NCI-H446 (cell line): ENCODE data around the gene CLRN3.

Experiments
- DNase-seq, 2 experiments: peaks; one replicate each; lab custom pipeline; 2025; lab: John Stamatoyannopoulos, UW

The CLRN3 gene

DNA sequence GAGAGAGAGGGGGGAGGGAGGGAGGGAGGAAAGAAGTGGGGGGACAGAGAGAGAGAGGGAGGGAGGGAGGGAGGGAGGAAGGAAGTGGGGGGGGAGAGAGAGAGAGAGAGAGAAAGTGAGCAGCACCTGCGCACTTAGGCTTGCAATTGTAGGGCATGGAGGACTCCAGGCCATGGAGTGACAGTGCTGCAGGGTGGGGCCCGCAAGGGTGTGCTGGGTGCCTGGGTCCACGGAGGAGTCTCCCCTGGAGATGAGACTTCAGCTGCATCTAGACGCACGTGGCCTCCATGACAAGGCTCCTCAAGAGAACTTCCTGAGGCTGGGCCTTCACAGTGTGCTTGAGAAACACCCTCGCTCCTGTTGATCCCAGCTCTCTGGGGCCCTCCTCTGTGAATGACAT lies 44.5 kb downstream of the CLRN3 start:
- no peak for DNase-seq

DNA sequence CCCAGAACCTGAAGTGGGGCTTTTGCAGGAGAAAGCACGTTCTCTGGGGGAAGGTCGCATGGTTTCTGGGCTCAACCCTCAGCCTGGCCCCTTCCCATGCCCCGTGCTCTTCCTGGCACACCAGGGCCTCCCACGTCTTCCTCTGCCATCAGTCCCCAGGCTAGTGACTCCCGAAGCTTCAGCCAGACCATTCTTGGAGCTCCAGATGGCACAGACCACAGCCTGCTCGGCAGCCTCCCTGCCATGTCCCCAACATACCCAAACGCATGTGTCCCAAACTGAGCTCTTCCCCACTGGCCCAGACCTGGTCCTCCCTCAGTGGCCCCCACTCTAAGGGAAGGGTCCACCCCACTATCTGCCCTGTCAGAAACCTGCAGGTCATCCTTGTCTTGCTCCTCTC lies 47.0 kb downstream of the CLRN3 start:
- no peak for DNase-seq

DNA sequence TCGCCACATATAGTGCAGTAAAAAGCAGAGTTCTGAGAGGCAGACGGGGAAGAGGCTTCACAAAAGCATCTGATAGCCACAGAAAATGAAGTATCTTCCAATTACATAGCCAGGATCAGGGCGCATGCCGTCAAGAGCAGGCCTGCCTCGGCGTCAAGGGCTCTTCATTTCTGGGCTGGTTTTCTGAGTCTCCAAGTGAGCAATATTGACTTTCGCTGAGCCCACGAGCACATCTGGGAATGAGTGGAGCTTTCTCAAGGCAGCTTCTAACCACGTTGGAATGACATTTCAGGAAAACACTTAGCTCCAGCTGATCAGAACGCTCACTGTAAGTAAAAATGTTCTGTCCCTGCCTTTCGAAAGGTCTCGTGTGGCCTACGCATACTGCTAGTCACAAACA lies 51.9 kb downstream of the CLRN3 start:
- DNase-seq: no peak

- no peak for DNase-seq
Observed at GRCh38 chr10:127836966-127837365, 55.8 kb downstream of the CLRN3 start.

GRCh38 chr10:127836176-127836575 lies 56.6 kb downstream of the CLRN3 start:
- no peak for DNase-seq

DNA sequence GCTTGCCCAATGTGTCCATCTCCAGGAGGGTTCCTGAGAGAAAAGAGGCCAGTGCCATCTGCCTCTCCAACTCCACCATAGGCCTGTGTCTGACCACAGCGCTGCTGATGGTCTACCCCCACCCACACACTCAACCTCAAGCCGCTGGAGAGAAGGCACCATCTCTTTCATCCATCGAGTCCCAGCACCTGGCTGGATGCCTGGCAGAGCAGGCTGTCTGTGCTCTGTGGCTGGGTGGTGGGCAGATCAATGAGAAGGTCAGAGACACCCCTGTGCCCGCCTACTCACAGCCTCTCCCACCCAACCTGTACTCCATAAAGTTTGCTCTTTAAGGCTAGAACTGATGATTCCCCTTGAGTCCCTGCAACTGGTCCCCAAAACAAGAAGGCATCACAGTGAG lies 58.0 kb downstream of the CLRN3 start:
- DNase-seq: no peak

GRCh38 chr10:127834221-127834620 lies 58.5 kb downstream of the CLRN3 start:
- no peak for DNase-seq

GRCh38 chr10:127833804-127834203 lies 58.9 kb downstream of the CLRN3 start:
- no peak for DNase-seq

DNA sequence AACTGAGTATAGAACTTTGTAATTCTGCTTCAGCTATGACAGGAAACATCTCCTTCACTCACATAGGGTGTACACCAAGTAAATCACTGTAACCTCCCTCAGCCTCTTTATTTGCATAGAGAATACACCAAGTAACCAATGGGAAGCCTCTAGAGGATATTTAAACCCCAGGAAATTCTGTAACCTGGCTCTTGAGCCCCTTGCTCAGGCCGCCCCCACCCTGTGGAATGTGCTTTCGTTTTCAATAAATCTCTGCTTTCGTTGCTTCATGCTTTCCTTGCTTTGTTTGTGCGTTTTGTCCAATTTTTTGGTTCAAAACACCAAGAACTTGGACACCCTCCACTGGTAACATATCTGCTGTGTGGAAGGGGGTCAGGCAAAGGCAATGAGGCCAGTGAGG lies 60.2 kb downstream of the CLRN3 start:
- no peak for DNase-seq

DNA sequence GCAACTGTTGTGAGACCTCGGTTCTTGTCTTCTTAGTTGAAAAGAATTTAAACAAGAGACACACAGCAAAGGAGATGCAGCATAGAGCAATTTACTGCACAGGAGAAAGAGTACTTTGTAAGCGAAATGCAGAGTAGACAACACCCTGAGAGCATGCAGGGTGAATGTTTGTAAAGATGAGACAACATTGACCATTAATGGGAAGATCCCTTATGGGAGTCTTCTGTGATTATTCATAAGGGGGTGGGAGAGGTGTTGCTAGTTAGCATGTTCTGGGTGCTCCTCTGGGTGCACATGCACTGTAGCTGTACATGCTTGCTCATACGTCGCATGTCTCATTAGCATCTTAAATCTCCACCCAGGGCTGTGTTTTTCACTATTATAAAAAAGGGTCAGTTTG lies 62.3 kb downstream of the CLRN3 start:
- no peak for DNase-seq
